GM21423 (cell line): ENCODE results near the gene CRABP1.

Experiments used
- ATAC-seq: cut with Tn5 transposase; IDR thresholded peaks from one replicate; pipeline ENCODE4 v1.9.1; 2021; ENCODE audit warnings: mild to moderate bottlenecking, moderate library complexity; ENCODE audit not compliant: unreplicated experiment

The CRABP1 gene

DNA sequence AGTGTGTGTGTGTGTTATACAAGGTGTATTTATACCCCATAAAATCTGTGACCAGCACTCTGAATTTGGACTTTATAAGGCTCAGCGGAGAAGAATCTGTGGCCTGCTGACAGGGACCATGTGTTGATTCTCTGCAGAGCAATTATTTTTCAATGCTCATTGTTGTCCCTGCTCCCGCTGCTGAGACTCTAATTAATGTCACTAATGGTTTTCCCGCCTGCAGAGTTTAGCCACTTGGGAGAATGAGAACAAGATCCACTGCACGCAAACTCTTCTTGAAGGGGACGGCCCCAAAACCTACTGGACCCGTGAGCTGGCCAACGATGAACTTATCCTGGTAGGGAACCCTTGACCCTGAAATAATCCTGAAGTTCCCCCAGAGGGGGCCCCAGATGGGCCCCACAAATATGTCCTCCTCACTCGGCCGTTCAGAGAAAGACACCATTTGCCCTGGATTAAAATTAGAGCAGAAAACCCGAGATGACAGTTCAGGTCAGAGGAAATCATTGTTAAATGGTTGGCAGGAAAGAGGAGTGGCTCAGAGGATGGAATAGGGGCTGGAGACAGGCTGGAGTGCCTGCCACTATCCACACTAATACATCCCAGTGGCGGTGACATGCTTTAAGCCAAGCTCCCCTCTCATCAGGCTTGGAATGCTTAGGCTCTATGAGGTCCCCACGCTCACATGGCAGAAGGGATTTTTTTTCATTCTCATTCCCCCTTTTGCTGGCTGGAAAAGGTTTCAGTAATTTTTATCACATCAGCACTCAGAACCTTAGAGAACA lies 3.3 kb downstream of the CRABP1 start:
- ATAC-seq = no peak

DNA sequence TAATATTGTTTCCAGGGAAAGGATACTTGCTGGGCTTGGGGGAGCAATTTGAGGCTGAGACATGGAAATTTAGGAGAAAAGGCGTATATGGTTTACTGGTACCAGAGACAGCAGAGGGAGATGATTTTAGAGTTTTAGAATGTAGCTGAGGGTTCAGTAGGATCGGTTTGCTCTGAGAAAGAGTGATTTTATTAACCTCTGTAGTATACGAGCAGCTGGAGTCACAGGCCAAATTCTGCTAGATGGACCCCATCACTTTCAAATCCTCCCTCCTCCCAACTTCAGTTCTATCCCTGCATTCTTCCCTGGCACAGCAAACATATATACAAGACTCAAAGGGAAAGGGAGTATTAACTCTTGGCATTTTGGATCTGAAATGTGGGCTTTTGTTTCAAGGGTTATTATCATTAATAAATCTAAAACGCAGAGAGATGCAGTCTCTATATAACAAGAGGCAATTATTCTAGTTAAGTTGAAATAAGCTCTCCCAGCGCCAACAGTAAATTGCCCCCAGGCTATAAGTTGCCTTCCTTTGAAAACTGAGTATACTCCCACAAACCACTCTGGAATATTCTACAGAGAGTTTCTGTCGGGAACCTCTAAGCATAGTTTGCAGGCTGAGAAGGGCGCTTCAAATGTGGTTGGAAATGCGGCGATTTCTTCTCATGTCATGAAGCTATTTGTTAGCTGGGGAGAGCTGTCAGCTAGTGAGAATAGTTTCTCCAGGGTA lies 5.4 kb downstream of the CRABP1 start:
- ATAC-seq = no peak

GRCh38 chr15:78347586-78348543 lies 7.7 kb downstream of the CRABP1 start:
- ATAC-seq = no peak

- ATAC-seq = no peak
Observed at GRCh38 chr15:78350058-78350457, 9.9 kb downstream of the CRABP1 start.

DNA sequence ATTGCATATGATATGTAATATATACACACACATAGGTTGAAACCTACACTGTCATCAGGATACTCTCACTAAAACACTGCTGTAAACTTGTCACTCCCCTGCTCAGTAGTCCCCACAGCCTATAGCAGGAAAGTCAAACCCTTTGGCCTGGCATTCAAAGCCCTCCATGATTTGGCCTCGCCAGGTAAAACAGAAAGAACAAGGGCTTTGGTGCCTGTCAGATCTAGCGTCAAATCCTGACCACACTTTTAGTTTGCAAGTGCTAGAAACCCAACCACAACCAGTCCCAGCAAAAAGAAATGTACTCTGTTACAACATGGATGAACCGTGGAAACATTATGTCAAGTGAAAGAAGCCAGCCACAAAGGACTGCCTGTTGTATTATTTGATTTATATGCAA lies 11.4 kb downstream of the CRABP1 start:
- ATAC-seq = no peak

- ATAC-seq = no peak
Observed at GRCh38 chr15:78353093-78353492, 12.9 kb downstream of the CRABP1 start.

DNA sequence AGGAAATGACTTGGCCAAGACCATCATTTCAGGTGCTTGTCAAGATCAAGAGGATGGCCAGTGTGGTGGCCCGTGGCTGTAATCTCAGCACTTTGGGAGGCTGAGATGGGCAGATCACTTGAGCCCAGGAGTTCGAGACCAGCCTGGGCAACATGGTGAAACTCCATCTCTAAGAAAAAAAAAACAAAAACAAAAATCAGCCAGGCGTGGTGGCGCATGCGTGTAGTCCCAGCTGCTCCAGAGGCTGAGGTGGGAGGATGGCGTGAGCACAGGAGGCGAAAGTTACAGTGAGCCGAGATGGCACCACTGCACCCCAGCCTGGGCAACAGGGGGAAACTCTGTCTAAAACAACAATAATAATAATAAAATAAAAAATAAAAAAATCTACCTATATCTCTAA lies 15.0 kb downstream of the CRABP1 start:
- ATAC-seq = no peak

DNA sequence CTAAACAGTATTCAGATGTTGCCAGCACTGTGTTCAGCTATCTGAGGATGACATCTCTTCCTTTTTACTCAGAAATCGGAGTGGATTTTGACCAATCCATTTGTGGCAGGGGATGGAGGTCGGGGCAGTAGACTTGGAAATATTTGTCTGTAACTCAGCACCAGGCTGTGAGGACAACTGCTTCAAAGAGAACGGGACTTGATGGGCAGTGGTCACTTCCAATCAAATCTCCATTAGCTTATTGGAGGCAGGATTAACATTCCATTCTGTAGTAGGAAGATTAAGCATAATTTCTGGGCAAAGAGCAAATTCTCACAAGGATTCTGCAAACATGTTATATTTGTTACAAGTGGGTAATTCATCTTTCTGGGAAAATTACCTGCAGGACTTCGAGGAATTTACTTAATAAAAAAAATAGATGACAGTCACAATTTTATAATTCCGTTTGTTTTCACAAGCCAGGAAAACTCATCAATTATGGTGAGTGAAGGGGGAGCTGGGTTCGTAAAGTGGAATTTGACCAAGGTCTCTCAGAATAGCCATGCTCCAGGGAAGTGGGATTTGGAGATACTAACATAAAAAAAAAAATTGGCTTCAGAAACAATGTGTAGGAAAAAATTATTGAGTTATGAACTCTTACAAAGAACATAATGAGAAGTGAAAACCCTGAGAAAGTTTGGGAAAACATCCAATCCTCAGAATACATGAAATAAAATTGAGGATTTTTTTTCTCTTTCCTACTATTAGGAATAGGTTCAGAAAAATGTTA lies 18.1 kb downstream of the CRABP1 start:
- no peak for ATAC-seq

DNA sequence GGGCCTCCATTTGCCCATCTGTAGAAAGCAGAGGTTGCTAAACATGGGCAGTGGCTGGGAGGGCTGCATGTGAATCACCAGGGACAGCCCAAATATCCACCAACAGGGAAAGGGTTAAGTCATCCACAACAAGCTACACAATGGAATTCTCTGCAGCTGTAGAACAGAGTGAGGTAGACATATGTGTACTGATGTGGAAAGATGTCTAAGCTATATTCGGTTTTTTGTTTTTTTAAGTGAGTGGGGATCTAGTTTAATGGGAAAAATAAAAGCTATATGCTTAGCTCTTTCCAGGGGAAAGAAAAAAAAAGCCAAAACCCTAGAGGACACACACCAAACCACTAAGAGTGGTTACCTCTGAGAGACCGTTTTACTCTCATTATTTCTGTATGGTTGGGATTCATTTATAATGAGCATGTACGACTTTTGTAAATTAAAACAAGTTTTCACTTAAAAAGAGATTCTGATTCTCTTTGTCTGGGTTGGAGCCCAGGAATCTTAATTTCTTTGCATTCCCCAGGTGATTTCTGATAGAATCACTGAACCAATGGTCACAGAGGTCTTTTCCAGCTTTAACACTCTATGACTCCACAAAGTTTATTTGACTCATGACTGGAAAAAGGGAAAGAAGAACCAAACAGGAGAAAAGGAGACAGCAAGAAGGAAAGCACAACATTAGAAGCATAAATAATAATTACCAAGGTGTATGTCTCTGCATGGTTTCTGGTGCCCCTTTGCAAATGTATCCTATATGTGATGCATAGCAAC lies 19.1 kb downstream of the CRABP1 start:
- no peak for ATAC-seq

GRCh38 chr15:78360367-78360801 lies 20.2 kb downstream of the CRABP1 start:
- ATAC-seq = no peak

- no peak for ATAC-seq
Observed at GRCh38 chr15:78360958-78361718, 21.0 kb downstream of the CRABP1 start.

DNA sequence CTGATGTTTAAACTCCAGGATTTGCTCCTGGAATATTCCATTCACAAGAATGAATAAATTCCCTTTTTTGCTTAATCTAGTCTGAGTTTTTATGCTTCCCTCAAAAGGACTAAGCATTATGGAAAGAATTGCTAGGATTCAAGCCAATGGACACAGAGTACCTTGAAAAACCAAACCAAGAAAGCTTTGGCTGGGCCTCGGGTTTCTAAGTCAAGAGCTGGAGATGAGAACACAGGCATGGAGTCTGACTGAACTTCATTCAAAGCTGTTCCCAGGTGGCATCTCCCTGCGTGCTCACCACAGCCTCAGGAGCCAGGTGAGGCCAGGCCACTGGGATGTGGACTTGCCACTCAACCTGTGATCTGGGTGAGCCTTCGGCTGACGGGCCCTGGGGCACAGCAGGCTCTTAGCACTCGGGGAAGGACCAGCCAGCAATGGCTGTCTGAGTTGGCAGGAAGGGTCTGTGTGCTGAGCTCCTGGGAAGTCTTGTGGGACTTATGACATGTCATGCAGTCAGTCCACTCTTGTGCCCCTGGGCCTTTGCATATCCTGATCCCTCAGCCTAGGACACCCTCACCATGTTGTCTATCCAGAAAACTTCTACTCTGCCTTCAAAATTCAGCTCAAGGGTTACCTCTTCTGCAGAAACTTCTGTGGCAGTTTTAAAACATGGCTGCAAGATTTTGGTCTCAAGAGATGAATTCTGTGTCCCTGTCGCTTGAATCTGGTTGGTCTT lies 21.8 kb downstream of the CRABP1 start:
- ATAC-seq = no peak

- ATAC-seq = no peak
Observed at GRCh38 chr15:78362716-78363380, 22.7 kb downstream of the CRABP1 start.

DNA sequence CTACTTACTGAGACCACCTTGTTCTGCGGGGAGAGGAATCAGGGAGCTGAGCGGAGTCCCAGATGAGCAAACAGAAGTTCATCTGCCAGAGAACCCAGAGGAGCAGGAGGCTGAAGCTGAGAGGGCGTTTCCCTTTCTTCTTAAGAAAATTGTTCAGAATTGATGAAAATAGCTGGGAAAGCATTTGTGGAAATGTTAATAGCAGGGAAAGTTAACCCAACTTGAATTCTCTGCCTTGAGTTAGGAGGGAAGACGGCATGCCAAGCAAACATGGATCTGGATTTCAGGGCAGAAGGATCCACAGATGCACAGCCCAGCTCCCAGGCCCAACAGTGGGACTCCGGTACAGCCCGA lies 23.2 kb downstream of the CRABP1 start:
- no peak for ATAC-seq

- no peak for ATAC-seq
Observed at GRCh38 chr15:78364233-78364632, 24.1 kb downstream of the CRABP1 start.

GRCh38 chr15:78365917-78366316 lies 25.8 kb downstream of the CRABP1 start:
- no peak for ATAC-seq

DNA sequence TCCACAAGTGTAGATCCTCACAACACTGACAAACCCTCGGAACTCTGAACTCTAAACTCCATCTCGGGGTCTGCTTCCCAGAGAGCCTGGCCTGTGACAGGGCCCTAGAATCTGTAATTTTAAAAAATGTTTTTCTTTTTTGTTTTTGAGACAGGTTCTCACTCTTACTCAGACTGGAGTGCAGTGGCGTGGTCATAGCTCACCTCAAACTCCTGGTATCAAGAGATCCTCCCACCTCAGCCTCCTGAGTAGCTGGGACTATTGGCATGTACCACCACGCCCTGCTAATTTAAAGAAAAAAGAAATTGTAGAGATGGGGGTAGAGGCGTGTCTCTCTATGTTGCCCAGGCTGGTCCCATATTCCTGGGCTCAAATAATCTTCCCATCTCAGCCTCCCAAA lies 26.2 kb downstream of the CRABP1 start:
- ATAC-seq = no peak

- no peak for ATAC-seq
Observed at GRCh38 chr15:78368651-78369050, 28.5 kb downstream of the CRABP1 start.
